HTR-8/SVneo (cell line): ENCODE measurements around the gene DOK6.
"Not testable (repeated sequence)": the region's sequence is repeated elsewhere in the genome, so short reads cannot be mapped to it uniquely, and the experiment has no call there.

Experiments used
- DNase-seq: peaks from one replicate; pipeline ENCODE4 v3.0.0; 2011; ENCODE audit warnings: low spot score, mixed read lengths; ENCODE audit not compliant: insufficient read length
- FAIRE-seq: peaks from 2 replicates; lab custom pipeline; 2011; peaks lifted over from hg19 to GRCh38; lab: Jason Lieb, UNC

Gene DOK6

GRCh38 chr18:69400253-69400975 is at the start of gene DOK6:
DOK6 (plus strand) TSS chr18:69400888.
- DNase-seq (no peak), FAIRE-seq (no peak)

GRCh38 chr18:69353023-69353422 is 47.7 kb upstream of the DOK6 start:
- no peak for FAIRE-seq

GRCh38 chr18:69357590-69357989 is 43.1 kb upstream of the DOK6 start:
- FAIRE-seq (no peak), DNase-seq (no peak)

More at GRCh38 chr18:69353023-69353422, 47.7 kb upstream of the DOK6 start:
- no peak for DNase-seq

- no peak for FAIRE-seq
Measured at GRCh38 chr18:69358212-69358895, 42.3 kb upstream of the DOK6 start.

GRCh38 chr18:69359768-69360167 is 40.9 kb upstream of the DOK6 start:
- not testable (repeated sequence) for FAIRE-seq, DNase-seq

More at GRCh38 chr18:69358212-69358895, 42.3 kb upstream of the DOK6 start:
- DNase-seq: no peak

GRCh38 chr18:69364930-69365329 is 35.8 kb upstream of the DOK6 start:
- no peak for DNase-seq
- FAIRE-seq: no peak

GRCh38 chr18:69365658-69366057 is 35.0 kb upstream of the DOK6 start:
- FAIRE-seq (no peak), DNase-seq (no peak)

GRCh38 chr18:69367104-69367503 is 33.6 kb upstream of the DOK6 start:
- DNase-seq (no peak), FAIRE-seq (no peak)

- DNase-seq (no peak), FAIRE-seq (no peak)
Measured at GRCh38 chr18:69371729-69372128, 29.0 kb upstream of the DOK6 start.

GRCh38 chr18:69380324-69380723 is 20.4 kb upstream of the DOK6 start:
- no peak for DNase-seq
- FAIRE-seq: no peak

- no peak for FAIRE-seq
Measured at GRCh38 chr18:69383186-69383585, 17.5 kb upstream of the DOK6 start.

GRCh38 chr18:69387186-69387585 is 13.5 kb upstream of the DOK6 start:
- FAIRE-seq: no peak

More at GRCh38 chr18:69383186-69383585, 17.5 kb upstream of the DOK6 start:
- no peak for DNase-seq

GRCh38 chr18:69388222-69388621 is 12.5 kb upstream of the DOK6 start:
- DNase-seq (no peak), FAIRE-seq (no peak)

More at GRCh38 chr18:69387186-69387585, 13.5 kb upstream of the DOK6 start:
- no peak for DNase-seq

GRCh38 chr18:69397096-69397495 is 3.6 kb upstream of the DOK6 start:
- FAIRE-seq (no peak), DNase-seq (no peak)

- DNase-seq (no peak), FAIRE-seq (no peak)
Measured at GRCh38 chr18:69399253-69399652, 1.4 kb upstream of the DOK6 start.

GRCh38 chr18:69400976-69401225 is 213 bp downstream of the DOK6 start:
- no peak for DNase-seq

GRCh38 chr18:69401226-69401971 is 711 bp downstream of the DOK6 start:
- no peak for FAIRE-seq
- DNase-seq: no peak

More at GRCh38 chr18:69400976-69401225, 213 bp downstream of the DOK6 start:
- no peak for FAIRE-seq

- no peak for FAIRE-seq
Measured at GRCh38 chr18:69401972-69402532, 1.4 kb downstream of the DOK6 start.

GRCh38 chr18:69402533-69402989 is 1.9 kb downstream of the DOK6 start:
- FAIRE-seq (no peak), DNase-seq (no peak)

More at GRCh38 chr18:69401972-69402532, 1.4 kb downstream of the DOK6 start:
- DNase-seq: no peak

GRCh38 chr18:69408522-69408921 is 7.8 kb downstream of the DOK6 start:
- no peak for DNase-seq
- FAIRE-seq: no peak

GRCh38 chr18:69411199-69411598 is 10.5 kb downstream of the DOK6 start:
- no peak for DNase-seq
- FAIRE-seq: no peak
